SK-N-SH treated with all-trans-retinoic acid at 6 μM for 48 hours (cell line): ENCODE data around the gene ARID3B.

Experiments
- ATAC-seq: fragments of 200-7000 bp; cut with Tn5 transposase; 3 replicates; pipeline ENCODE4 v1.9.1; 2020; ENCODE audit warnings: mild to moderate bottlenecking, moderate library complexity
- ARNTL ChIP-seq: fragments of 450-650 bp; formaldehyde crosslinking; IDR thresholded peaks from 2 replicates; pipeline ENCODE4 v1.5.0; 2020; ENCODE audit warnings: low read depth, mild to moderate bottlenecking, moderate library complexity, borderline replicate concordance
- BACH2 ChIP-seq: fragments of 250-450 bp; sonication (Bioruptor Pico); IDR thresholded peaks from 2 replicates; pipeline ENCODE4 v1.9.0; 2021; ENCODE audit warnings: mild to moderate bottlenecking, borderline replicate concordance
- CREB5 ChIP-seq: fragments of 250-450 bp; sonication (Bioruptor Pico); IDR thresholded peaks from 2 replicates; pipeline ENCODE4 v1.5.1; 2020; ENCODE audit warnings: low read depth, mild to moderate bottlenecking, moderate library complexity
- CSRNP3 ChIP-seq: fragments of 250-450 bp; sonication (Bioruptor Pico); IDR thresholded peaks from 2 replicates; pipeline ENCODE4 v1.5.1; 2021; ENCODE audit warnings: mild to moderate bottlenecking, moderate library complexity
- ESRRG ChIP-seq: fragments of 250-450 bp; sonication (Bioruptor Pico); IDR thresholded peaks from 2 replicates; pipeline ENCODE4 v1.6.1; 2021; ENCODE audit warnings: mild to moderate bottlenecking
- GLIS3 ChIP-seq: fragments of 250-450 bp; sonication (Bioruptor Pico); IDR thresholded peaks from 2 replicates; pipeline ENCODE4 v1.5.0; 2020; ENCODE audit warnings: mild to moderate bottlenecking, moderate library complexity
- POU6F1 ChIP-seq: fragments of 250-450 bp; sonication (Bioruptor Pico); IDR thresholded peaks from 2 replicates; pipeline ENCODE4 v1.8.0; 2021; ENCODE audit warnings: low read depth, mild to moderate bottlenecking, moderate library complexity, borderline replicate concordance
- PPARA ChIP-seq: fragments of 250-450 bp; sonication (Bioruptor Pico); IDR thresholded peaks from 2 replicates; pipeline ENCODE4 v1.5.0; 2020; ENCODE audit warnings: mild to moderate bottlenecking, borderline replicate concordance
- RARB ChIP-seq: fragments of 250-450 bp; sonication (Bioruptor Pico); IDR thresholded peaks from 2 replicates; pipeline ENCODE4 v1.8.0; 2021; ENCODE audit warnings: mild to moderate bottlenecking, moderate library complexity
- TCF4 ChIP-seq: fragments of 250-450 bp; sonication (Bioruptor Pico); IDR thresholded peaks from 2 replicates; pipeline ENCODE4 v1.8.0; 2021; ENCODE audit warnings: mild to moderate bottlenecking, moderate library complexity, borderline replicate concordance
- TOX ChIP-seq: fragments of 250-450 bp; sonication (Bioruptor Pico); IDR thresholded peaks from 2 replicates; pipeline ENCODE4 v1.8.0; 2021; ENCODE audit warnings: mild to moderate bottlenecking, moderate library complexity, borderline replicate concordance
- TSHZ2 ChIP-seq: fragments of 250-450 bp; sonication (Bioruptor Pico); IDR thresholded peaks from 2 replicates; pipeline ENCODE4 v1.5.0; 2020; ENCODE audit warnings: mild to moderate bottlenecking, moderate library complexity
- ZC3H10 ChIP-seq: fragments of 250-450 bp; sonication (Bioruptor Pico); IDR thresholded peaks from 2 replicates; pipeline ENCODE4 v1.5.1; 2021; ENCODE audit warnings: mild to moderate bottlenecking, moderate library complexity
- ZFP3 ChIP-seq: fragments of 250-450 bp; sonication (Bioruptor Pico); IDR thresholded peaks from 2 replicates; pipeline ENCODE4 v1.5.0; 2020; ENCODE audit warnings: mild to moderate bottlenecking, moderate library complexity
- ZFP30 ChIP-seq: fragments of 450-650 bp; formaldehyde crosslinking; IDR thresholded peaks from 2 replicates; pipeline ENCODE4 v1.5.0; 2022; ENCODE audit warnings: mild to moderate bottlenecking, moderate library complexity
- ZNF70 ChIP-seq: fragments of 450-650 bp; formaldehyde crosslinking; IDR thresholded peaks from 2 replicates; pipeline ENCODE4 v1.5.0; 2020; ENCODE audit warnings: mild to moderate bottlenecking, moderate library complexity
- ZNF8 ChIP-seq: fragments of 450-650 bp; formaldehyde crosslinking; IDR thresholded peaks from 2 replicates; pipeline ENCODE4 v1.5.0; 2020; ENCODE audit warnings: mild to moderate bottlenecking, moderate library complexity

The ARID3B gene

GRCh38 chr15:74603026-74603788 lies 62.2 kb downstream of the ARID3B start:
- TF ChIP-seq TCF4 (CRISPR knock-in tag) (no peak), ARNTL (no peak), ZNF70 (CRISPR knock-in tag) (no peak), ZNF8 (CRISPR knock-in tag) (no peak), PPARA (CRISPR knock-in tag) (no peak), GLIS3 (CRISPR knock-in tag) (no peak), TSHZ2 (CRISPR knock-in tag) (no peak), ZC3H10 (CRISPR knock-in tag) (no peak), TOX (CRISPR knock-in tag) (no peak), ESRRG (CRISPR knock-in tag) (no peak), POU6F1 (CRISPR knock-in tag) (no peak), CREB5 (CRISPR knock-in tag) (no peak), ZFP30 (CRISPR knock-in tag) (no peak), RARB (CRISPR knock-in tag) (no peak)
- ATAC-seq = no peak

- ATAC-seq = no peak
Observed at GRCh38 chr15:74603789-74604705, 63.0 kb downstream of the ARID3B start.

More at GRCh38 chr15:74603789-74604705, 63.0 kb downstream of the ARID3B start:
- no peak for TF ChIP-seq ZNF8 (CRISPR knock-in tag)
- TF ChIP-seq ESRRG (CRISPR knock-in tag) = no peak
- TF ChIP-seq TOX (CRISPR knock-in tag) = no peak
- no peak for TF ChIP-seq CSRNP3 (CRISPR knock-in tag)
- TF ChIP-seq ZFP3 (CRISPR knock-in tag) = no peak
- TF ChIP-seq POU6F1 (CRISPR knock-in tag) = no peak
- no peak for TF ChIP-seq ARNTL
- TF ChIP-seq ZC3H10 (CRISPR knock-in tag) = no peak
- no peak for TF ChIP-seq BACH2 (CRISPR knock-in tag)
